GM12878 (cell line): Measurements from ENCODE around the gene GET3. TPM values are rescaled to one million over a fixed set of nuclear protein-coding genes. Genes with fewer than 3 reads are reported as not detected.

Experiments
- ATAC-seq: fragments of 200-7000 bp; cut with Tn5 transposase; 3 replicates; pipeline ENCODE4 v1.9.1; 2020; ENCODE audit warnings: mild to moderate bottlenecking, moderate library complexity
- BruUV-seq: library from RNA; stranded (reverse); fragments of 400-500 nt; replicated peaks from 2 replicates; lab custom pipeline; 2021; lab: Mats Ljungman, UMichigan
- CTCF ChIA-PET: fragments of 300-600 bp; sonication (Branson Sonifier 250); formaldehyde crosslinking; extraction: SDS; loops from one replicate; lab custom pipeline; 2021; ENCODE audit warnings: inconsistent platforms; lab: Yijun Ruan, JAX
- POLR2A ChIA-PET: fragments of 350-600 bp; formaldehyde crosslinking; extraction: SDS; loops from one replicate; lab custom pipeline; 2021; ENCODE audit warnings: inconsistent platforms; lab: Charles Lee
- RAD21 ChIA-PET: fragments of 300-600 bp; sonication (Branson Sonifier 250); formaldehyde crosslinking; loops from one replicate; lab custom pipeline; 2023; ENCODE audit warnings: antibody characterized with exemption; ENCODE audit not compliant: unreplicated experiment; lab: Charles Lee
- SMC1A ChIA-PET: fragments of 300-600 bp; sonication (Branson Sonifier 250); formaldehyde crosslinking; loops from one replicate; lab custom pipeline; 2023; ENCODE audit not compliant: unreplicated experiment, uncharacterized antibody; lab: Charles Lee
- DNase-seq: peaks from one replicate; pipeline ENCODE4 v3.0.0-alpha.2; 2011; ENCODE audit warnings: low read depth, low spot score
- FAIRE-seq: peaks from 3 replicates; lab custom pipeline; 2011; peaks lifted over from hg19 to GRCh38; lab: Jason Lieb, UNC
- H2AFZ ChIP-seq: 2 replicates; pipeline ENCODE4 v1.6.0; 2011; ENCODE audit warnings: low read depth, low read length, control low read depth; ENCODE audit not compliant: control insufficient read depth
- H3K27ac ChIP-seq: 2 replicates; pipeline ENCODE4 v1.5.1; 2011; ENCODE audit warnings: control low read depth; ENCODE audit not compliant: control insufficient read depth, insufficient read depth
- H3K27me3 ChIP-seq, 2 experiments: replicated peaks in 1 of 2; 2 replicates each; pipeline versions ENCODE4 v1.6.0 to v1.6.1; 2011; ENCODE audit warnings: low read length in 1 of 2; ENCODE audit not compliant: control insufficient read depth in 2 of 2, insufficient read depth in 2 of 2
- H3K36me3 ChIP-seq, 2 experiments: 2 replicates each; pipeline ENCODE4 v1.5.1; 2011; ENCODE audit warnings: low read length in 1 of 2; ENCODE audit not compliant: control insufficient read depth in 2 of 2, insufficient read depth in 2 of 2
- H3K4me1 ChIP-seq: 2 replicates; pipeline ENCODE4 v1.6.1; 2011; ENCODE audit warnings: mild to moderate bottlenecking, low read length, moderate library complexity, mixed read lengths; ENCODE audit not compliant: control insufficient read depth, insufficient read depth
- H3K4me2 ChIP-seq: 2 replicates; pipeline ENCODE4 v1.6.0; 2011; ENCODE audit warnings: control low read depth; ENCODE audit not compliant: control insufficient read depth, insufficient read depth
- H3K4me3 ChIP-seq: fragments of 200-600 bp; sonication (generic); 2 replicates; pipeline ENCODE4 v1.5.1; 2016
- H3K79me2 ChIP-seq: 2 replicates; pipeline ENCODE4 v1.6.0; 2011; ENCODE audit warnings: low read length; ENCODE audit not compliant: control insufficient read depth, insufficient read depth
- H3K9ac ChIP-seq: 2 replicates; pipeline ENCODE4 v1.8.0; 2011; ENCODE audit warnings: low read length, control low read depth, mixed read lengths; ENCODE audit not compliant: control insufficient read depth, insufficient read depth
- H3K9me3 ChIP-seq: replicated peaks from 3 replicates; pipeline ENCODE4 v1.5.1; 2011; ENCODE audit warnings: mild to moderate bottlenecking, low read length; ENCODE audit not compliant: control insufficient read depth, insufficient read depth
- H4K20me1 ChIP-seq: 2 replicates; pipeline ENCODE4 v1.6.0; 2011; ENCODE audit not compliant: control insufficient read depth, insufficient read depth
- CEBPB ChIP-seq, 2 experiments: fragments of 150-350 bp in 1 of 2; IDR thresholded peaks; 2 replicates each; pipeline ENCODE4 v1.6.1; 2012 to 2014; ENCODE audit warnings: low read depth in 2 of 2, low read length in 2 of 2, borderline replicate concordance in 1 of 2, inconsistent platforms in 1 of 2
- CHD1 ChIP-seq: IDR thresholded peaks from 2 replicates; pipeline ENCODE4 v1.6.1; 2012; ENCODE audit warnings: low read depth, low read length, improper control_type of control experiment
- CREB1 ChIP-seq: IDR thresholded peaks from 2 replicates; pipeline ENCODE4 v1.6.1; 2012; ENCODE audit warnings: low read depth, mild to moderate bottlenecking, inconsistent platforms
- KAT2A ChIP-seq: conservative IDR thresholded peaks from 2 replicates; pipeline ENCODE4 v1.6.1; 2011; ENCODE audit warnings: low read depth, low read length; ENCODE audit not compliant: control insufficient read depth
- MEF2B ChIP-seq: fragments of 450-650 bp; IDR thresholded peaks from 2 replicates; pipeline ENCODE4 v1.6.1; 2018; ENCODE audit warnings: mild to moderate bottlenecking, moderate library complexity; ENCODE audit not compliant: partially characterized antibody, poor library complexity, severe bottlenecking
- MTA3 ChIP-seq: IDR thresholded peaks from 2 replicates; pipeline ENCODE4 v1.6.1; 2012; ENCODE audit warnings: low read length, inconsistent platforms, borderline replicate concordance
- NFYB ChIP-seq: IDR thresholded peaks from 2 replicates; pipeline ENCODE4 v1.6.1; 2011; ENCODE audit warnings: low read depth, mild to moderate bottlenecking, low read length, improper control_type of control experiment, moderate library complexity; ENCODE audit not compliant: insufficient read depth
- PML ChIP-seq: IDR thresholded peaks from 2 replicates; pipeline ENCODE4 v1.6.1; 2012; ENCODE audit warnings: low read length, inconsistent platforms
- RAD21 ChIP-seq: IDR thresholded peaks from 2 replicates; pipeline ENCODE4 v1.6.1; 2011; ENCODE audit warnings: mild to moderate bottlenecking, low read depth, low read length, moderate library complexity; ENCODE audit not compliant: insufficient read depth
- RELA ChIP-seq: fragments of 450-650 bp; IDR thresholded peaks from 2 replicates; pipeline ENCODE4 v1.8.0; 2014; ENCODE audit warnings: borderline replicate concordance; ENCODE audit not compliant: partially characterized antibody
- SMARCA5 ChIP-seq: fragments of 450-650 bp; IDR thresholded peaks from 2 replicates; pipeline ENCODE4 v1.6.1; 2017; ENCODE audit warnings: mild to moderate bottlenecking
- SPI1 ChIP-seq: IDR thresholded peaks from 2 replicates; pipeline ENCODE4 v1.6.1; 2011; ENCODE audit warnings: low read depth, mild to moderate bottlenecking, low read length, moderate library complexity, borderline replicate concordance; ENCODE audit not compliant: insufficient read depth
- TAF1 ChIP-seq: IDR thresholded peaks from 2 replicates; pipeline ENCODE4 v1.6.1; 2011; ENCODE audit warnings: mild to moderate bottlenecking, low read depth, low read length, borderline replicate concordance
- USF2 ChIP-seq: IDR thresholded peaks from 2 replicates; pipeline ENCODE4 v1.6.1; 2011; ENCODE audit warnings: low read depth, low read length, improper control_type of control experiment, borderline replicate concordance
- WGBS: methylation state at CpG from one replicate; pipeline ENCODE4 v1.1.6; 2016; ENCODE audit warnings: low lambda C conversion rate; ENCODE audit not compliant: insufficient replicate concordance, insufficient coverage; ENCODE audit errors: missing lambda C conversion rate; 5-methylcytosine and 5-hydroxymethylcytosine counted together
- in situ Hi-C: fragments of 300-500 bp; cut with MboI; formaldehyde crosslinking; loops from 9 replicates; pipeline ENCODE4 v1.14.3; 2018; ENCODE audit warnings: mixed read lengths
- intact Hi-C: fragments of 100-400 bp; cut with micrococcal nuclease; formaldehyde crosslinking; loops from one replicate; pipeline ENCODE4 v1.14.2; 2022; ENCODE audit not compliant: unreplicated experiment
- polyA plus RNA-seq, 11 experiments: library from polyadenylated mRNA; depleted of rRNA in 4 of 11; unstranded in 6 of 11; stranded (reverse) in 5 of 11; fragments of >200 nt; fragmentation: Nextera tagmentation in 4 of 11; fragmentation: Illumina TruSeq in 1 of 11; extraction: Ambion mirVana in 4 of 11; extraction: Trizol in 1 of 11; gene quantifications; 1 replicate in 1 of 11; 2 replicates in 10 of 11; pipeline versions ENCODE4 v1.2.1 to v1.2.3, GENCODE V29; 2011 to 2016; ENCODE audit warnings: inconsistent platforms in 2 of 11, missing spikeins in 2 of 11, low read depth in 1 of 11
- total RNA-seq, 4 experiments: library from RNA; depleted of rRNA in 3 of 4; stranded (reverse); fragments of >200 nt in 3 of 4; fragmentation: Illumina TruSeq in 1 of 4; extraction: Trizol in 1 of 4; gene quantifications; 2 replicates each; pipeline versions ENCODE4 v1.2.1 to v1.2.3, GENCODE V29; 2013 to 2021

Gene GET3
- total and polyA plus RNA-seq, 10 of the 15 experiments (the other 5 are each of a cell fraction or from before 2014, with no cell fraction given), result 14.5 to 144 (median 97.2) TPM

GRCh38 chr19:12750851-12751250 lies 13.6 kb downstream of the GET3 start:
- H3K79me2 ChIP-seq, result no peaks in the 10 kb centered on the region
- no peak overlapping the region for H3K9ac ChIP-seq
- no peaks in the 10 kb centered on the region for H3K4me1 ChIP-seq
- ChIA-PET POLR2A (no interaction called here), CTCF (no interaction called here), RAD21 (no interaction called here), SMC1A (no interaction called here)
- no peak for ATAC-seq
- no peaks in the 10 kb centered on the region for H4K20me1 ChIP-seq
- peaks cover 0 to 6% of the 10 kb centered on the region in 2 experiments; a peak in 2 of 4 replicates for H3K36me3 ChIP-seq
- H3K27me3 ChIP-seq, result no peaks in the 10 kb centered on the region
- no peak overlapping the region for H3K4me3 ChIP-seq
- H3K27ac ChIP-seq, result no peak overlapping the region
- no peak overlapping the region for H2AFZ ChIP-seq
- WGBS, result 27% methylated on average over 9 of the region's 9 CpGs
- in situ Hi-C loops, result no loop called here
- intact Hi-C loops, result no loop called here
- H3K4me2 ChIP-seq, result no peak overlapping the region
- TF ChIP-seq PML (no peak), SMARCA5 (no peak), KAT2A (no peak)
- no peak for FAIRE-seq
- H3K9me3 ChIP-seq, result peaks cover 11% of the 10 kb centered on the region; the same call in 1 of the 3 replicates
- no TSS peak for BruUV-seq
- DNase-seq, result no peak

GRCh38 chr19:12751635-12752034 lies 14.3 kb downstream of the GET3 start, which contains the start of gene BEST2:
Gene BEST2 (plus strand): TSS chr19:12751791. CDS start chr19:12752593, 802 bp downstream.
- no peak within 1 kb of the TSS for H2AFZ ChIP-seq
- WGBS, result 29% methylated on average over 11 of the region's 14 CpGs
- no peaks in the 10 kb centered on the region for H3K79me2 ChIP-seq
- ChIA-PET CTCF (interaction anchor here (0.6 to 1.2 kb wide), 2 partner anchors 9 to 226 kb away, joined by 3 to 5 read pairs; no protein-coding TSS in a partner anchor), POLR2A (no interaction called here), RAD21 (no interaction called here), SMC1A (no interaction called here)
- intact Hi-C loops (no loop called here), in situ Hi-C loops (no loop called here)
- H3K27me3 ChIP-seq, result no peaks in the 10 kb centered on the region
- H3K27ac ChIP-seq, result no peak within 1 kb of the TSS
- BruUV-seq, result no TSS peak
- H3K4me2 ChIP-seq, result no peak within 1 kb of the TSS
- peaks cover 0 to 6% of the 10 kb centered on the region in 2 experiments; a peak in 2 of 4 replicates for H3K36me3 ChIP-seq
- H3K9ac ChIP-seq, result no peak within 1 kb of the TSS
- no peaks in the 10 kb centered on the region for H3K4me1 ChIP-seq
- ATAC-seq (no peak), DNase-seq (no peak), FAIRE-seq (no peak)
- peaks cover 11% of the 10 kb centered on the region; the same call in 1 of the 3 replicates for H3K9me3 ChIP-seq
- H3K4me3 ChIP-seq, result no peak within 1 kb of the TSS
- H4K20me1 ChIP-seq, result no peaks in the 10 kb centered on the region
- TF ChIP-seq TAF1 (no peak), CEBPB (IDR thresholded peaks at IDR 0.05; ENCODE audit: borderline replicate concordance in 1 of 2, low read depth in 2 of 2, low read length in 2 of 2) (no peak), NFYB (no peak), MTA3 (no peak), USF2 (no peak), CREB1 (no peak), RAD21 (no peak), CHD1 (no peak), SPI1 (no peak), MEF2B (no peak), RELA (no peak)
